Mesenteric fat pad (tissue), 1 donor: ENCODE measurements around the gene GPC6. TPM values are rescaled to one million over a fixed set of nuclear protein-coding genes. Genes with fewer than 3 reads are reported as not detected.

ENCODE experiments used
- DNase-seq: peaks from one replicate; pipeline ENCODE4 v3.0.0-alpha.2; 2020; ENCODE audit warnings: low spot score
- total RNA-seq: library from RNA; stranded (reverse); fragmentation: NEBNext Ultra II Directional; extraction: Animal tissue kit (Norgen Biotek cat#: 25700); gene quantifications from one replicate; pipeline ENCODE4 v1.2.1, GENCODE V29; 2021
- donor health status: DM: yes; HTN: yes; CAD: no.

The GPC6 gene
- total RNA-seq, 1 donor from 2014 or later: 23.1 TPM

- DNase-seq: no peak
Observed at GRCh38 chr13:93767917-93768409, 541.4 kb downstream of the GPC6 start.

DNA sequence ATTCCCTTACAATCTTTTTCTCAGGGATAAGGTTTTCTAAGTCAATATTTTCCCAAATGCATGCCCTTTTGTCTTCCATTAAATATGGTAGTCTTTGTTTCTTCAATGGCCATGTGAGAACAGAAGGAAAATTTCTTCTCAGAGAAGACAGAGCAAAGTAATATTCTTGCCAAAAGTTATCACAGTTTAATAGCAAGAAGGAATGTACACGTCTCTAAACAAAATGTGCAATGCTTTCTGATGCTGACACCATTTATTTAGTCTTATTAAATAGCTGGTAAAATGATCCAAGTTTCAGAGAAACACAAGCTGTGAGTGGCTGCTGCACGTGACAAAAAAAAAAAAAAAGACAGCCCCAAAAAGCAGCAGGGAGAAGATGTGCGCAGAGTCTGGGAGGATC lies 542.5 kb downstream of the GPC6 start:
- no peak for DNase-seq

DNA sequence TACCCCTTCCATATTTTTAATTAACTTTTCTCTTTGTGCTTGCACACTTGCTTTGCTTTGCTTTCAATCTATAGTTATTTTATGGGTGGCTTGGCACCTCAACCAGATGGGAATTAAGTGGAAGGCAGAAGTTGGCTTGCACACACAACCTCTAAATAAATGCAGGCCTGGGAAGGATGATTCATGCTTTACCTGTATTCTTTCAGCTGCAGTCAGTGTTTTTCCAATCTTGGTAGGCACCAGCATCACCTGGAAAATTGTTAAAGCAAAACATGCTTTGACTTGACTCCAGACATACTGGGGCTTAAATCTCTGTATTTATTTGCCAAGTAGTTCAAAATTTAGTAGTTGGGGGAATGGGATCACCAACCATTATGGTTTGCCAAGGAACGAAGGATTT lies 543.0 kb downstream of the GPC6 start:
- no peak for DNase-seq

- DNase-seq: no peak
Observed at GRCh38 chr13:93771227-93771626, 544.6 kb downstream of the GPC6 start.

DNA sequence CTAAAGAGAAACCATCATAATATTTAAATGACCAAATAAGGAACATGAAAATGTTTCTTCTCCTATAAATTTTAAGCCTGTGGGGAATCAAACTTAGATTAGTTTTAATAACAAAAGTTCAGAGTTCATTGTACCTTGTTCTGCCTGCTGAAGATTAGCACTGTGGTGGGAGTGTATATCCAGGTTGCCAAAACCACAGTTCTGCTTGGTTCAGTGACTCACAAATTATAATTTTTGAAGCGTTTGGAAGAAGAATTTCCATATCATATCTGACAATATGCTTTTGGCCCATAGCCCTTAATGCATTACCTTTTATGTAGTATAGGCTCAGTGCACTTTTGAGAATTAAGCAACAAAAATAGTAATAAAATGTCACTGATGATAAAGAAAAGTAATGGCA lies 545.2 kb downstream of the GPC6 start:
- DNase-seq: no peak

GRCh38 chr13:93774506-93774905 lies 547.9 kb downstream of the GPC6 start:
- no peak for DNase-seq

GRCh38 chr13:93775027-93775426 lies 548.4 kb downstream of the GPC6 start:
- no peak for DNase-seq

- no peak for DNase-seq
Observed at GRCh38 chr13:93775507-93776108, 549.0 kb downstream of the GPC6 start.

- no peak for DNase-seq
Observed at GRCh38 chr13:93776936-93777335, 550.3 kb downstream of the GPC6 start.

- no peak for DNase-seq
Observed at GRCh38 chr13:93777504-93777903, 550.9 kb downstream of the GPC6 start.

GRCh38 chr13:93778548-93778947 lies 551.9 kb downstream of the GPC6 start:
- DNase-seq: no peak

- no peak for DNase-seq
Observed at GRCh38 chr13:93784191-93784590, 557.6 kb downstream of the GPC6 start.

DNA sequence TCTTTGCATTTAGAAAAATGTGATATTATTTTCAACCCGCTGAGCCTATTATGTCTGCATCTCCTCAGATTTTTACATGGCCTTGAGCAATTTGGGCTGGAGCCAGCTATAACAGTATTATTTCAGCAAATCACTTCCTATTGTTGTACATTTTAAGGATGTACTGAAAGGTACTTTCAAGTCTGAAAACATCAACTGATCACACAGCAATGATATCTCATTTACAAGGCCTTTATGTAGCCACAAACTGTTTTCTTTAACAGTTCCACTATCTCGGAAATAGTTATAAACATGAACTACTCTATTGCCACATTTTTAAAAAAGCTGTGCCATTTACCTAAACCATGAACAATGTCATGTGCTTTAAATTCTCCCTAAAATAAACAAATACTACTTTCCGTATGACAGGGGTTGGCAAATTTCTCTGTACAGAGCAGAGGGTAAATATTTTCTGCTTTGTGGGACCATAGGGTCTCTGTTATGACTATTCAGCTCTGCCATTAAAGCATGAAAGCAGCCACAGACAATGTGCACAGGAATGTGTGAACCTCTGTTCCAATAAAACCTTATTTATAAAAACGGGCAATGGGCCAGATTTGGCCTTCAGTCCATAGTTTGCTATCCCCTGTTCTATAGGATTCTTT lies 560.4 kb downstream of the GPC6 start:
- DNase-seq: no peak

DNA sequence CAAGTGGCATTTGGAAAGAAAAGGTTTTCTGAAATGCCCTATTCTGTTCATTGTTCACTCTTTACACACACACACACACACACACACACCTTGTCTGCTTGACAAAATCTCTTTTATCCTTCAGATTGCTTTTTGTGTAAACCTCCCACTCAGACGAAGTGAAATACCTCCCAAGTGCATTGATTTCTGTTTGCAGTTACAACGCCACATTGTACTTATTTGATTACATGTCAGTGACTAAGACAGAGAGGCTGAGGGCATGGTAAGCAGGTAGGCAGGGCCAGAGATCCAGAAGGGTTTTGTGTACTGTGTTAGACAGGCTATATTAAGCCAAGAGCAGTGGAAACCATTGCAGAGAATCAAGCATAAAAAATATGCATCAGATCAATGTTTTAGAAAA lies 561.8 kb downstream of the GPC6 start:
- DNase-seq: no peak

DNA sequence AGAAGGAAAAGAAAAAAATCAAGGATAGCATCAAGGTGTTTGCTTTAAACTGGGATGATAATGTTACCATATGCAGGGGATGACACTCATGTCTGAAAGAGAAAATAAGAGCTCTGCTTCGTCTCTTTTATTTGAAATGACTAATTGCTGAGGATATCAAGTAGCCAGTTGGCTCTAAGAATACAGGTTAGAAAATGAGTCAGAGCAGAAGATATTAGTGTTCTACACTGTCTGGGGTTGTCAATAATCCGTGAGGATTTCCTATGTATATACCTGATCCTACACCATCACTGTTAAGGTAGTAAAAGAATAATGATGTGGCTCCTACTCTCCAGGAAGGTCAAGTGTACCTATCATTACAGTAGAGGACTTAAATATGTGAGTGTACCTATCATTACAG lies 562.5 kb downstream of the GPC6 start:
- DNase-seq: no peak

- no peak for DNase-seq
Observed at GRCh38 chr13:93794197-93794885, 567.7 kb downstream of the GPC6 start.

GRCh38 chr13:93797463-93797862 lies 570.9 kb downstream of the GPC6 start:
- no peak for DNase-seq

DNA sequence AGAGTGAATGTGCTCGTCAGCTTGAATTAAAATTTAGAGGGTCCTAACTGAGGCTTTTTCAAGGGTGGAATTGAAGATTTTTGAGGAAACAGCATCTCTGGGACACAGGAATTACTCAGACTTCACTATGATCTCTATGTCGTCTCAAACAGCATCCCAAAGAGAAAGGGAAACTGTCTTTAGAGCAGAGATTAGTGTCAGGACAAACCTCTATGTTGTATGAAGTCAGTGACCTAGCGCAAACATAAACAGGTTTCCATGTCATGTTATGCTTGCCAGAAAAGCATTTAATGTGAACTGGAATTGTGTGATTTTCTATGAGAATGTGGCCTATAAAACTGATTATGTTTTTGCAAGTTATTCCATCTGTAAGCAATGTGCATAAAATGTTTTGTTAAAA lies 573.7 kb downstream of the GPC6 start:
- no peak for DNase-seq

DNA sequence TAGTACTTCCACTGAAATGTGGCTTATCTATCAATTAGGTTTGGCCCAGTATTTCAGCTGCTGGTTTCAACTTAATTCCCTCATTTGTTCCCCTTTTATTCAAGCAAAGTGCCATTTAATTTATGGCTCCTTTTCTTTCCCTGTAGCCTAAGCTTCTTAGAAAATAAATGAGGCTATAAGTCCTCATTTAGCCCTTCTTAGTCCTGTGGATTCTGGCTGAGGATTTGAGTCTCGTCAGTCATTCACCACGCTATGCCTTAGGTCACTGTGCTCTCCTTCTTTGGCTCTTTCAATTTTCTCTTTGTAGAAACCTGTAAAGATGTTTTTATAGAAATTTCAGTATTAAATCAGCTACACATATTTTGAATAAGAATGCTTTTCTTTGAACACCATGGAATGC lies 579.1 kb downstream of the GPC6 start:
- DNase-seq: no peak

GRCh38 chr13:93806861-93807260 lies 580.3 kb downstream of the GPC6 start:
- DNase-seq: no peak

- DNase-seq: no peak
Observed at GRCh38 chr13:93810264-93810663, 583.7 kb downstream of the GPC6 start.

DNA sequence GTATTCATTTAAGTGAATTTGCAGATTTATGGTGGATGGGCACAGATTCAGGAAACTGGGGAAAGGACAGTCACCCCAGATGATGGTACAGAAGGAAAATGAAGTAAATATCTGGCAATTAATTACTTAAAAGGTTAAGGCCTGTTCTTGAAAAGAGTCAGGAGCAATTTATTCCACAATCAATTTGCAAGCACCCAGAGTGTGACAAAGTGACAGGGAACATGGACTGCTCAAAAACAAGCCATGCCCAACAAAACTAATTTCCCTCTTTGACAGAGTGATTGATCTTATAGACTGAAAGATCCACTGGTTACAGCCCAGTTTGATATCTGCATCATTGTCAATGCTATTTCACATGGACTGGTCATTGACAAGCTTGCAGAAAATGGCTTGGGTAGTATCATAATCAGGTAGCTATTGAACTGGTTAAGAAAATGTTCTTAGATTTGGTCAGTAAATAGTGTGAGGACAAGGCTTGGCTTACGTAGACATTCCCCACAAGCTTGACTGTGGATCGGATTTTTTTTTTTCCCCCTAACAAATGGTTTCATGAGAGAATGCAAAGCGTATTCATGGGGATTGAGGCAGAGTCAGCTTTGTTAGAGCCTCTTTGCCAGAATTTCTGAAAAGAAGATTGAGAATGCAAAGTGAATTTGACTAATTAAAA lies 584.6 kb downstream of the GPC6 start:
- no peak for DNase-seq
